Natural killer cell (primary cell): ENCODE results near the gene NVL. TPM values are rescaled to one million over a fixed set of nuclear protein-coding genes. Genes with fewer than 3 reads are reported as not detected.

Experiments
- ATAC-seq, 3 donors: fragments of 150-1000 bp in 2 of 3; fragments of 200-7000 bp in 1 of 3; cut with Tn5 transposase; 1 replicate in 1 of 3; 2 replicates in 2 of 3; pipeline ENCODE4 v1.10.0; 2021; ENCODE audit warnings: mild to moderate bottlenecking in 2 of 3, moderate library complexity in 2 of 3
- DNase-seq, 2 donors: peaks; one replicate each; pipeline versions ENCODE4 v3.0.0 to v3.0.0-alpha.2; 2013 to 2021; ENCODE audit warnings: mixed read lengths in 1 of 2
- H3K27ac ChIP-seq: one replicate; pipeline ENCODE4 v1.5.1; 2013; ENCODE audit warnings: mild to moderate bottlenecking, low read length
- H3K27me3 ChIP-seq: one replicate; pipeline ENCODE4 v1.6.1; 2013; ENCODE audit warnings: low read length; ENCODE audit not compliant: control insufficient read depth, insufficient read depth
- H3K36me3 ChIP-seq: one replicate; pipeline ENCODE4 v1.6.1; 2013; ENCODE audit warnings: low read length; ENCODE audit not compliant: control insufficient read depth, insufficient read depth
- H3K4me1 ChIP-seq: one replicate; pipeline ENCODE4 v1.6.1; 2013; ENCODE audit warnings: low read length; ENCODE audit not compliant: control insufficient read depth, insufficient read depth
- H3K4me3 ChIP-seq: one replicate; pipeline ENCODE4 v1.5.1; 2013; ENCODE audit warnings: low read length
- H3K9me3 ChIP-seq: one replicate; pipeline ENCODE4 v1.6.1; 2013; ENCODE audit warnings: low read length; ENCODE audit not compliant: control insufficient read depth, insufficient read depth
- H3K27ac Mint-ChIP-seq, 2 donors: one replicate each; pipeline ENCODE4 v1.8.0; 2022; ENCODE audit warnings: mild to moderate bottlenecking in 2 of 2, mixed read lengths in 2 of 2, moderate library complexity in 1 of 2
- H3K27me3 Mint-ChIP-seq, 2 donors: one replicate each; pipeline ENCODE4 v1.8.0; 2022; ENCODE audit warnings: low read depth in 2 of 2, mixed read lengths in 2 of 2
- H3K36me3 Mint-ChIP-seq: one replicate; pipeline ENCODE4 v1.8.0; 2022; ENCODE audit warnings: mixed read lengths
- H3K4me1 Mint-ChIP-seq, 2 donors: one replicate each; pipeline ENCODE4 v1.8.0; 2022; ENCODE audit warnings: mixed read lengths in 2 of 2
- H3K4me3 Mint-ChIP-seq: one replicate; pipeline ENCODE4 v1.8.0; 2022; ENCODE audit warnings: mild to moderate bottlenecking, moderate library complexity, mixed read lengths
- H3K9me3 Mint-ChIP-seq, 2 donors: one replicate each; pipeline ENCODE4 v1.8.0; 2022; ENCODE audit warnings: mixed read lengths in 2 of 2
- CTCF ChIP-seq: fragments of 200-600 bp; IDR thresholded peaks from one replicate; pipeline ENCODE4 v1.8.0; 2022; ENCODE audit warnings: antibody characterized with exemption
- WGBS: methylation state at CpG from one replicate; pipeline ENCODE4 v1.1.7; 2013; ENCODE audit warnings: missing lambda C conversion rate; ENCODE audit not compliant: insufficient coverage; 5-methylcytosine and 5-hydroxymethylcytosine counted together
- intact Hi-C: fragments of 100-400 bp; cut with micrococcal nuclease; formaldehyde crosslinking; loops from one replicate; pipeline ENCODE4 v1.14.2; 2022
- total RNA-seq, 4 donors: library from RNA; stranded (reverse); fragments of 120-200 nt in 1 of 4; gene quantifications; one replicate each; pipeline versions ENCODE4 v1.2.3 to v1.2.4, GENCODE V29; 2013 to 2022

The NVL gene
- total RNA-seq, 3 donors from 2014 or later (not counting 1 experiment from before 2014, with no cell fraction given), result 28.1 to 39.5 (median 32.4) TPM

- Mint-ChIP-seq H3K9me3 (no peaks in the 10 kb centered on the region), H3K4me3 (no peak overlapping the region), H3K27ac (no peak overlapping the region), H3K4me1 (no peaks in the 10 kb centered on the region), H3K27me3 (no peaks in the 10 kb centered on the region), H3K36me3 (no peaks in the 10 kb centered on the region)
- Histone ChIP-seq H3K4me3 (no peak overlapping the region), H3K9me3 (no peaks in the 10 kb centered on the region), H3K4me1 (no peaks in the 10 kb centered on the region), H3K27ac (no peak overlapping the region), H3K27me3 (no peaks in the 10 kb centered on the region), H3K36me3 (no peaks in the 10 kb centered on the region)
- no peak for TF ChIP-seq CTCF
- ATAC-seq (no peak), DNase-seq (no peak)
- WGBS, result 100% methylated on average over 5 of the region's 5 CpGs
- intact Hi-C loops, result no loop called here
Observed at GRCh38 chr1:224259986-224260385, 70.0 kb downstream of the NVL start.

GRCh38 chr1:224258351-224258750 is 71.6 kb downstream of the NVL start:
- H3K36me3 Mint-ChIP-seq, result no peaks in the 10 kb centered on the region
- ATAC-seq, result no peak
- no peak overlapping the region for H3K27ac Mint-ChIP-seq
- H3K9me3 Mint-ChIP-seq, result no peaks in the 10 kb centered on the region
- H3K4me1 Mint-ChIP-seq, result no peaks in the 10 kb centered on the region
- H3K4me3 ChIP-seq, result no peak overlapping the region
- intact Hi-C loops, result no loop called here
- H3K27me3 Mint-ChIP-seq, result no peaks in the 10 kb centered on the region
- H3K27me3 ChIP-seq, result no peaks in the 10 kb centered on the region
- no peak for DNase-seq
- no peaks in the 10 kb centered on the region for H3K4me1 ChIP-seq
- no peak overlapping the region for H3K4me3 Mint-ChIP-seq
- no CpG with 5 or more reads among the region's 1 CpG for WGBS
- no peaks in the 10 kb centered on the region for H3K36me3 ChIP-seq
- H3K9me3 ChIP-seq, result no peaks in the 10 kb centered on the region
- no peak overlapping the region for H3K27ac ChIP-seq
- TF ChIP-seq CTCF, result no peak

- H3K27ac ChIP-seq, result no peak overlapping the region
- no peak for TF ChIP-seq CTCF
- no peak overlapping the region for H3K4me3 ChIP-seq
- no peaks in the 10 kb centered on the region for H3K9me3 Mint-ChIP-seq
- intact Hi-C loops, result no loop called here
- no peak overlapping the region for H3K27ac Mint-ChIP-seq
- DNase-seq (no peak), ATAC-seq (no peak)
- H3K4me1 Mint-ChIP-seq, result no peaks in the 10 kb centered on the region
- no peaks in the 10 kb centered on the region for H3K9me3 ChIP-seq
- H3K27me3 ChIP-seq, result no peaks in the 10 kb centered on the region
- H3K36me3 ChIP-seq, result no peaks in the 10 kb centered on the region
- H3K4me1 ChIP-seq, result no peaks in the 10 kb centered on the region
- no peak overlapping the region for H3K4me3 Mint-ChIP-seq
- H3K27me3 Mint-ChIP-seq, result no peaks in the 10 kb centered on the region
- H3K36me3 Mint-ChIP-seq, result no peaks in the 10 kb centered on the region
- WGBS, result 92% methylated on average over 3 of the region's 3 CpGs
Observed at GRCh38 chr1:224256640-224257039, 73.3 kb downstream of the NVL start.

- 100% methylated on average over 1 of the region's 1 CpG for WGBS
- no peak for TF ChIP-seq CTCF
- H3K36me3 Mint-ChIP-seq, result peaks cover 2% of the 10 kb centered on the region
- no peak overlapping the region for H3K27ac Mint-ChIP-seq
- H3K4me3 Mint-ChIP-seq, result no peak overlapping the region
- ATAC-seq (no peak), DNase-seq (no peak)
- no peaks in the 10 kb centered on the region for H3K9me3 Mint-ChIP-seq
- no peak overlapping the region for H3K4me3 ChIP-seq
- H3K27me3 Mint-ChIP-seq, result no peaks in the 10 kb centered on the region
- H3K27ac ChIP-seq, result no peak overlapping the region
- no peaks in the 10 kb centered on the region for H3K9me3 ChIP-seq
- H3K4me1 Mint-ChIP-seq, result no peaks in the 10 kb centered on the region
- peaks cover 10% of the 10 kb centered on the region for H3K36me3 ChIP-seq
- intact Hi-C loops, result no loop called here
- no peaks in the 10 kb centered on the region for H3K27me3 ChIP-seq
- H3K4me1 ChIP-seq, result no peaks in the 10 kb centered on the region
Observed at GRCh38 chr1:224253721-224254120, 76.3 kb downstream of the NVL start.
